ENCODE results near the gene OSBPL9. TPM values are rescaled to one million over a fixed set of nuclear protein-coding genes. Genes with fewer than 3 reads are reported as not detected.

OSBPL9 gene
- total and polyA plus RNA-seq, 2 experiments from 2014 or later = 82.7 to 102 TPM

- TF ChIP-seq REST (IDR thresholded peaks at IDR 0.05; ENCODE audit: unreplicated experiment) = no peak
- TF ChIP-seq POLR2AphosphoS5 (IDR thresholded peaks at IDR 0.05; ENCODE audit: low read depth) = no peak
- no peak for TF ChIP-seq ETS1 (IDR thresholded peaks at IDR 0.05)
These were observed 88.1 kb downstream of the OSBPL9 start (continued) for GRCh38 chr1:51705035-51705434.

GRCh38 chr1:51708911-51709760, 92.2 kb downstream of the OSBPL9 start:
- ATAC-seq = no peak
- H4K20me1 ChIP-seq (replicated peaks; ENCODE audit: insufficient read depth) = no peaks in the 10 kb centered on the region
- TF ChIP-seq ZNF331 (CRISPR knock-in tag; IDR thresholded peaks at IDR 0.05; ENCODE audit: low read depth) (no peak), EZH2 (IDR thresholded peaks at IDR 0.05; ENCODE audit: low read depth, unreplicated experiment) (no peak), NANOG (IDR thresholded peaks at IDR 0.05; ENCODE audit: borderline replicate concordance) (no peak), ZNF462 (CRISPR knock-in tag; IDR thresholded peaks at IDR 0.05) (no peak), EZH2phosphoT487 (IDR thresholded peaks at IDR 0.05; ENCODE audit: unreplicated experiment) (no peak), STAT1 (IDR thresholded peaks at IDR 0.05; ENCODE audit: unreplicated experiment) (no peak), CTCF (conservative IDR thresholded peaks at IDR 0.05; ENCODE audit: low read depth in 2 of 2) (no peak), ZNF114 (CRISPR knock-in tag; IDR thresholded peaks at IDR 0.05) (no peak), POLR2AphosphoS5 (IDR thresholded peaks at IDR 0.05; ENCODE audit: low read depth) (no peak), CREB1 (CRISPR knock-in tag; IDR thresholded peaks at IDR 0.05; ENCODE audit: low read depth) (no peak)

More at GRCh38 chr1:51708911-51709760, 92.2 kb downstream of the OSBPL9 start:
- no peaks in the 10 kb centered on the region for H3K27me3 ChIP-seq (ENCODE audit: insufficient read depth)
- DNase-seq (ENCODE audit: low spot score) = no peak
- no peaks in the 10 kb centered on the region for H3K36me3 ChIP-seq (ENCODE audit: insufficient read depth)
- no peak overlapping the region for H3K27ac Mint-ChIP-seq
- H3K4me1 ChIP-seq (ENCODE audit: insufficient read depth) = no peaks in the 10 kb centered on the region
- no peak overlapping the region for H3K4me3 ChIP-seq
- H3K9me3 Mint-ChIP-seq = peaks cover 15% of the 10 kb centered on the region
- no peak overlapping the region for H2AFZ ChIP-seq
- no peaks in the 10 kb centered on the region for H3F3A ChIP-seq (replicated peaks; ENCODE audit: low read depth)
- H3K27me3 Mint-ChIP-seq (ENCODE audit: insufficient read depth, low read depth, poor library complexity) = peaks cover 3% of the 10 kb centered on the region
- H3K79me2 ChIP-seq (replicated peaks; ENCODE audit: insufficient read depth) = 0 out of 2 replicates have a peak, but pooled peaks cover 8% of the 10 kb centered on the region
- peaks cover 6% of the 10 kb centered on the region; the same call in 1 of the 2 replicates for H3K9me2 ChIP-seq (ENCODE audit: insufficient read depth)
- peaks cover 10% of the 10 kb centered on the region for H3K36me3 Mint-ChIP-seq (ENCODE audit: low read depth)
- no peak overlapping the region for H3K4me2 ChIP-seq
- no peaks in the 10 kb centered on the region for H3K4me1 Mint-ChIP-seq
- no peak overlapping the region for H3K4me3 Mint-ChIP-seq
- no peak overlapping the region for H3K27ac ChIP-seq (ENCODE audit: low read depth)
